Hepatocyte (in vitro differentiated cells): Measurements from ENCODE around the gene PRKG1.

ENCODE experiments used
- EZH2 ChIP-seq: fragments of 200-600 bp; sonication (generic); IDR thresholded peaks from 2 replicates; pipeline ENCODE4 v1.6.1; 2016; ENCODE audit warnings: antibody characterized with exemption, mild to moderate bottlenecking, borderline replicate concordance
- EZH2phosphoT487 ChIP-seq: fragments of 200-600 bp; sonication (generic); IDR thresholded peaks from one replicate; pipeline ENCODE4 v1.6.1; 2018; ENCODE audit warnings: antibody characterized with exemption, mild to moderate bottlenecking, low read depth, moderate library complexity; ENCODE audit not compliant: unreplicated experiment, severe bottlenecking
- TF ChIP-seq, protein P1 (sequence below): fragments of 200-600 bp; sonication (generic); IDR thresholded peaks from 2 replicates; pipeline ENCODE4 v1.5.1; 2016; ENCODE audit warnings: antibody characterized with exemption, mild to moderate bottlenecking; ENCODE audit not compliant: poor library complexity

DNA sequence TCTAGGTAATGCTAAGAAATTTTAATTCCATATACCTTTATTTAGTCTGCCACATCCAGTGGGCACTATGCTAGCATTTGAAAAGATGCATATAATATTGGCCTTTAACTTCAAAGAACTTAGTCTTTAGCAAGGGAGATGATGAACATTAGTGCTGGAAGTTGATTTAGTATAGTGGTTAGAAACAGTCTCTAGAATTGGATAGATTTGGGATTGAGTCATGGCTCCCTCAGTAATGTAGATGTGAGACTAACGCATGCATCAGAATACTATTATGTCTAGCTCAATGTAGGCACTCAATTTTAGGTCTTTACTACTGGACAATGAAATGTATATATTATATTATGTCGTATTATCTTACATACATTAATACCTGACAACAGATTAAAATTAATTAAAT, 1245.6 kb downstream of the PRKG1 start:
- TF ChIP-seq, protein P1, sequence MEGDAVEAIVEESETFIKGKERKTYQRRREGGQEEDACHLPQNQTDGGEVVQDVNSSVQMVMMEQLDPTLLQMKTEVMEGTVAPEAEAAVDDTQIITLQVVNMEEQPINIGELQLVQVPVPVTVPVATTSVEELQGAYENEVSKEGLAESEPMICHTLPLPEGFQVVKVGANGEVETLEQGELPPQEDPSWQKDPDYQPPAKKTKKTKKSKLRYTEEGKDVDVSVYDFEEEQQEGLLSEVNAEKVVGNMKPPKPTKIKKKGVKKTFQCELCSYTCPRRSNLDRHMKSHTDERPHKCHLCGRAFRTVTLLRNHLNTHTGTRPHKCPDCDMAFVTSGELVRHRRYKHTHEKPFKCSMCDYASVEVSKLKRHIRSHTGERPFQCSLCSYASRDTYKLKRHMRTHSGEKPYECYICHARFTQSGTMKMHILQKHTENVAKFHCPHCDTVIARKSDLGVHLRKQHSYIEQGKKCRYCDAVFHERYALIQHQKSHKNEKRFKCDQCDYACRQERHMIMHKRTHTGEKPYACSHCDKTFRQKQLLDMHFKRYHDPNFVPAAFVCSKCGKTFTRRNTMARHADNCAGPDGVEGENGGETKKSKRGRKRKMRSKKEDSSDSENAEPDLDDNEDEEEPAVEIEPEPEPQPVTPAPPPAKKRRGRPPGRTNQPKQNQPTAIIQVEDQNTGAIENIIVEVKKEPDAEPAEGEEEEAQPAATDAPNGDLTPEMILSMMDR: no peak
- TF ChIP-seq EZH2 (no peak), EZH2phosphoT487 (no peak)
